Large intestine (tissue), 3 donors: ENCODE data around the gene KIF17. TPM values are rescaled to one million over a fixed set of nuclear protein-coding genes. Genes with fewer than 3 reads are reported as not detected.
"Not testable (repeated sequence)": the region's sequence is repeated elsewhere in the genome, so short reads cannot be mapped to it uniquely, and the experiment has no call there.

Experiments
- DNase-seq, 2 donors: peaks; one replicate each; pipeline versions ENCODE4 v3.0.0 to v3.0.0-alpha.2; 2013
- H3K27ac ChIP-seq: one replicate; pipeline ENCODE4 v1.5.1; 2013; ENCODE audit warnings: low read length
- H3K27me3 ChIP-seq: 2 replicates; pipeline ENCODE4 v1.6.1; 2013; ENCODE audit warnings: low read length; ENCODE audit not compliant: control insufficient read depth, insufficient read depth
- H3K36me3 ChIP-seq: 2 replicates; pipeline ENCODE4 v1.6.1; 2013; ENCODE audit warnings: low read length; ENCODE audit not compliant: control insufficient read depth, insufficient read depth
- H3K4me1 ChIP-seq: one replicate; pipeline ENCODE4 v1.6.1; 2013; ENCODE audit warnings: low read length; ENCODE audit not compliant: control insufficient read depth, insufficient read depth
- H3K4me3 ChIP-seq: one replicate; pipeline ENCODE4 v1.5.1; 2013; ENCODE audit warnings: low read length
- H3K9me3 ChIP-seq: one replicate; pipeline ENCODE4 v1.6.1; 2013; ENCODE audit warnings: mild to moderate bottlenecking, low read depth, low read length, moderate library complexity; ENCODE audit not compliant: control insufficient read depth
- WGBS: methylation state at CpG from one replicate; pipeline ENCODE4 v1.1.5; 2013; ENCODE audit warnings: low lambda C conversion rate; ENCODE audit not compliant: insufficient coverage; 5-methylcytosine and 5-hydroxymethylcytosine counted together
- polyA plus RNA-seq: library from polyadenylated mRNA; unstranded; fragments of 120-200 nt; gene quantifications from one replicate; pipeline ENCODE4 v1.2.1, GENCODE V29; 2013

KIF17 gene
- polyA plus RNA-seq, 1 donor = 1.2 TPM

- H3K27ac ChIP-seq, H3K4me3 ChIP-seq, H3K4me1 ChIP-seq, H3K9me3 ChIP-seq, DNase-seq, H3K27me3 ChIP-seq, H3K36me3 ChIP-seq: not testable (repeated sequence)
- WGBS = no CpG with 5 or more reads among the region's 11 CpGs
Observed at GRCh38 chr1:20673626-20674025, 44.2 kb downstream of the KIF17 start.

GRCh38 chr1:20672265-20672632 lies 45.6 kb downstream of the KIF17 start:
- no CpG with 5 or more reads among the region's 4 CpGs for WGBS
- H3K4me3 ChIP-seq = no peak overlapping the region
- H3K27ac ChIP-seq = no peak overlapping the region
- H3K36me3 ChIP-seq = no peaks in the 10 kb centered on the region
- H3K4me1 ChIP-seq = no peaks in the 10 kb centered on the region
- no peak for DNase-seq
- H3K9me3 ChIP-seq = no peaks in the 10 kb centered on the region
- no peaks in the 10 kb centered on the region for H3K27me3 ChIP-seq

GRCh38 chr1:20670936-20671335 lies 46.9 kb downstream of the KIF17 start:
- Histone ChIP-seq H3K4me3 (no peak overlapping the region), H3K27ac (no peak overlapping the region), H3K4me1 (no peaks in the 10 kb centered on the region), H3K9me3 (no peaks in the 10 kb centered on the region), H3K36me3 (no peaks in the 10 kb centered on the region), H3K27me3 (no peaks in the 10 kb centered on the region)
- no peak for DNase-seq
- no CpG with 5 or more reads among the region's 5 CpGs for WGBS

GRCh38 chr1:20668581-20668980 lies 49.2 kb downstream of the KIF17 start:
- no CpG with 5 or more reads among the region's 1 CpG for WGBS
- Histone ChIP-seq H3K36me3 (no peaks in the 10 kb centered on the region), H3K4me3 (no peak overlapping the region), H3K27me3 (no peaks in the 10 kb centered on the region), H3K4me1 (no peaks in the 10 kb centered on the region), H3K27ac (no peak overlapping the region), H3K9me3 (no peaks in the 10 kb centered on the region)
- no peak for DNase-seq

GRCh38 chr1:20666804-20667203 lies 51.0 kb downstream of the KIF17 start:
- no peaks in the 10 kb centered on the region for H3K36me3 ChIP-seq
- DNase-seq = no peak

GRCh38 chr1:20666146-20666545 lies 51.7 kb downstream of the KIF17 start:
- DNase-seq = no peak
- no peak overlapping the region for H3K4me3 ChIP-seq
- H3K27ac ChIP-seq = no peak overlapping the region
- H3K27me3 ChIP-seq = no peaks in the 10 kb centered on the region
- H3K4me1 ChIP-seq = peaks cover 7% of the 10 kb centered on the region
- H3K9me3 ChIP-seq = peaks cover 2% of the 10 kb centered on the region
- H3K36me3 ChIP-seq = no peaks in the 10 kb centered on the region
- WGBS = no CpG with 5 or more reads among the region's 16 CpGs

More at GRCh38 chr1:20666804-20667203, 51.0 kb downstream of the KIF17 start:
- H3K4me3 ChIP-seq = no peak overlapping the region
- no peak overlapping the region for H3K27ac ChIP-seq
- H3K27me3 ChIP-seq = no peaks in the 10 kb centered on the region
- no peaks in the 10 kb centered on the region for H3K9me3 ChIP-seq
- no CpG with 5 or more reads among the region's 1 CpG for WGBS
- peaks cover 7% of the 10 kb centered on the region for H3K4me1 ChIP-seq

GRCh38 chr1:20665726-20666125 lies 52.1 kb downstream of the KIF17 start:
- no peak for DNase-seq
- Histone ChIP-seq H3K4me3 (no peak overlapping the region), H3K27me3 (no peaks in the 10 kb centered on the region), H3K9me3 (peaks cover 5% of the 10 kb centered on the region), H3K36me3 (no peaks in the 10 kb centered on the region), H3K27ac (no peak overlapping the region), H3K4me1 (peaks cover 7% of the 10 kb centered on the region)
- WGBS = no CpG with 5 or more reads among the region's 12 CpGs

GRCh38 chr1:20663969-20664715 lies 53.7 kb downstream of the KIF17 start:
- H3K4me1 ChIP-seq = peaks cover 13% of the 10 kb centered on the region
- no CpG with 5 or more reads among the region's 12 CpGs for WGBS
- H3K36me3 ChIP-seq = peaks cover 3% of the 10 kb centered on the region
- no peak overlapping the region for H3K4me3 ChIP-seq
- no peak for DNase-seq
- H3K27ac ChIP-seq = no peak overlapping the region
- no peaks in the 10 kb centered on the region for H3K27me3 ChIP-seq
- H3K9me3 ChIP-seq = peaks cover 5% of the 10 kb centered on the region

GRCh38 chr1:20663365-20663764 lies 54.4 kb downstream of the KIF17 start:
- no CpG with 5 or more reads among the region's 1 CpG for WGBS
- peaks cover 13% of the 10 kb centered on the region for H3K4me1 ChIP-seq
- peaks cover 5% of the 10 kb centered on the region for H3K9me3 ChIP-seq
- H3K27ac ChIP-seq = no peak overlapping the region
- DNase-seq = no peak
- no peaks in the 10 kb centered on the region for H3K27me3 ChIP-seq
- H3K36me3 ChIP-seq = peaks cover 4% of the 10 kb centered on the region
- H3K4me3 ChIP-seq = no peak overlapping the region

- DNase-seq = no peak
- peaks cover 13% of the 10 kb centered on the region for H3K4me1 ChIP-seq
- H3K27me3 ChIP-seq = no peaks in the 10 kb centered on the region
- peak overlapping the region; percentile 53 for H3K27ac ChIP-seq
- peaks cover 5% of the 10 kb centered on the region for H3K9me3 ChIP-seq
- no CpG with 5 or more reads among the region's 7 CpGs for WGBS
- peaks cover 17% of the 10 kb centered on the region for H3K36me3 ChIP-seq
- H3K4me3 ChIP-seq = peak overlapping the region; percentile 98
Observed at GRCh38 chr1:20662110-20662475, 55.7 kb downstream of the KIF17 start.
